HEK293 (cell line): ENCODE data around the gene NCK2.

ENCODE experiments used
- CTCF ChIA-PET: fragments of 350-600 bp; formaldehyde crosslinking; extraction: SDS; loops from one replicate; lab custom pipeline; 2021; ENCODE audit warnings: antibody characterized with exemption; lab: Yijun Ruan, JAX
- POLR2A ChIA-PET: fragments of 300-600 bp; formaldehyde crosslinking; extraction: SDS; loops from one replicate; lab custom pipeline; 2020; ENCODE audit warnings: antibody characterized with exemption, inconsistent platforms; lab: Yijun Ruan, JAX
- H3K27ac ChIP-seq: fragments of 200-500 bp; sonication (Bioruptor generic); 2 replicates; pipeline ENCODE4 v1.5.1; 2014; ENCODE audit warnings: low read depth, low read length, control low read depth, inconsistent platforms; ENCODE audit errors: extremely low read depth
- H3K36me3 ChIP-seq, 2 experiments: fragments of 200-500 bp in 1 of 2; sonication (Bioruptor generic) in 1 of 2; 1 replicate in 1 of 2; 2 replicates in 1 of 2; pipeline ENCODE4 v1.5.1; 2014 to 2017; ENCODE audit warnings: inconsistent platforms in 2 of 2, low read length in 2 of 2; ENCODE audit not compliant: control insufficient read depth in 2 of 2, insufficient read depth in 1 of 2
- H3K4me1 ChIP-seq: fragments of 200-500 bp; sonication (Bioruptor generic); 2 replicates; pipeline ENCODE4 v1.5.1; 2014; ENCODE audit warnings: mild to moderate bottlenecking, low read length, inconsistent platforms; ENCODE audit not compliant: control insufficient read depth, insufficient read depth
- H3K4me3 ChIP-seq: 2 replicates; pipeline ENCODE4 v1.5.1; 2011; ENCODE audit warnings: low read depth, mild to moderate bottlenecking, control low read depth, low read length, moderate library complexity
- H3K9me3 ChIP-seq: fragments of 200-500 bp; sonication (Bioruptor generic); 2 replicates; pipeline ENCODE4 v1.5.1; 2014; ENCODE audit warnings: low read depth, low read length, inconsistent platforms; ENCODE audit not compliant: control insufficient read depth, insufficient read depth
- GFI1B ChIP-seq: fragments of 450-650 bp; formaldehyde crosslinking; IDR thresholded peaks from 2 replicates; pipeline ENCODE4 v1.5.1; 2016; ENCODE audit warnings: missing biosample characterization, missing genetic modification characterization
- HOXC10 ChIP-seq: sonication (generic); formaldehyde crosslinking; IDR thresholded peaks from 2 replicates; pipeline ENCODE4 v1.8.1; 2023; ENCODE audit warnings: mild to moderate bottlenecking, missing genetic modification reagents
- HOXD13 ChIP-seq: sonication (generic); formaldehyde crosslinking; IDR thresholded peaks from 2 replicates; pipeline ENCODE4 v1.8.0; 2022; ENCODE audit warnings: missing genetic modification reagents, borderline replicate concordance
- KLF17 ChIP-seq: fragments of 450-650 bp; formaldehyde crosslinking; IDR thresholded peaks from 2 replicates; pipeline ENCODE4 v1.5.1; 2016; ENCODE audit warnings: missing biosample characterization, missing genetic modification characterization
- PRDM1 ChIP-seq: fragments of 450-650 bp; formaldehyde crosslinking; IDR thresholded peaks from 2 replicates; pipeline ENCODE4; 2016; ENCODE audit warnings: missing biosample characterization, missing genetic modification characterization
- RBAK ChIP-seq: fragments of 450-650 bp; formaldehyde crosslinking; IDR thresholded peaks from 2 replicates; pipeline ENCODE4 v1.5.1; 2016; ENCODE audit warnings: missing biosample characterization, missing genetic modification characterization
- WT1 ChIP-seq: fragments of 450-650 bp; formaldehyde crosslinking; IDR thresholded peaks from 2 replicates; pipeline ENCODE4 v1.5.1; 2016; ENCODE audit warnings: missing biosample characterization, missing genetic modification characterization
- ZNF114 ChIP-seq: fragments of 450-650 bp; formaldehyde crosslinking; IDR thresholded peaks from 2 replicates; pipeline ENCODE4 v1.5.0; 2017; ENCODE audit warnings: missing biosample characterization, missing genetic modification characterization
- ZNF148 ChIP-seq: fragments of 450-650 bp; formaldehyde crosslinking; IDR thresholded peaks from 2 replicates; pipeline ENCODE4 v1.5.0; 2017; ENCODE audit warnings: missing biosample characterization, missing genetic modification characterization, borderline replicate concordance
- ZNF223 ChIP-seq: fragments of 450-650 bp; formaldehyde crosslinking; IDR thresholded peaks from 2 replicates; pipeline ENCODE4 v1.5.1; 2016; ENCODE audit warnings: missing biosample characterization, missing genetic modification characterization
- ZNF354C ChIP-seq: fragments of 450-650 bp; formaldehyde crosslinking; IDR thresholded peaks from 2 replicates; pipeline ENCODE4 v1.5.1; 2016; ENCODE audit warnings: missing biosample characterization, missing genetic modification characterization, low read depth, borderline replicate concordance
- ZNF416 ChIP-seq: fragments of 450-650 bp; formaldehyde crosslinking; IDR thresholded peaks from 2 replicates; pipeline ENCODE4 v1.5.1; 2016; ENCODE audit warnings: missing biosample characterization, missing genetic modification characterization
- ZNF623 ChIP-seq: fragments of 450-650 bp; formaldehyde crosslinking; IDR thresholded peaks from 2 replicates; pipeline ENCODE4 v1.5.1; 2016; ENCODE audit warnings: missing biosample characterization, missing genetic modification characterization
- ZNF629 ChIP-seq: fragments of 450-650 bp; formaldehyde crosslinking; IDR thresholded peaks from 2 replicates; pipeline ENCODE4 v1.5.1; 2017; ENCODE audit warnings: missing biosample characterization, missing genetic modification characterization
- ZNF76 ChIP-seq: fragments of 450-650 bp; formaldehyde crosslinking; IDR thresholded peaks from 2 replicates; pipeline ENCODE4; 2016; ENCODE audit warnings: low read depth, missing biosample characterization, missing genetic modification characterization, borderline replicate concordance
- ZNF837 ChIP-seq: fragments of 450-650 bp; formaldehyde crosslinking; IDR thresholded peaks from 2 replicates; pipeline ENCODE4 v1.5.1; 2016; ENCODE audit warnings: missing biosample characterization, missing genetic modification characterization
- ZSCAN30 ChIP-seq: fragments of 450-650 bp; IDR thresholded peaks from 2 replicates; pipeline ENCODE4 v1.5.1; 2018; ENCODE audit warnings: missing biosample characterization, mild to moderate bottlenecking, missing genetic modification characterization, moderate library complexity
- TF ChIP-seq, protein P1 (sequence below): fragments of 450-650 bp; formaldehyde crosslinking; IDR thresholded peaks from 2 replicates; pipeline ENCODE4 v1.5.1; 2017; ENCODE audit warnings: missing biosample characterization, missing genetic modification characterization
- TF ChIP-seq, protein P2 (sequence below): fragments of 450-650 bp; formaldehyde crosslinking; IDR thresholded peaks from 2 replicates; pipeline ENCODE4 v1.5.1; 2017; ENCODE audit warnings: missing biosample characterization, missing genetic modification characterization
- TF ChIP-seq, protein P3 (sequence below): fragments of 450-650 bp; formaldehyde crosslinking; IDR thresholded peaks from 2 replicates; pipeline ENCODE4 v1.5.1; 2016; ENCODE audit warnings: missing biosample characterization, missing genetic modification characterization

The NCK2 gene

DNA sequence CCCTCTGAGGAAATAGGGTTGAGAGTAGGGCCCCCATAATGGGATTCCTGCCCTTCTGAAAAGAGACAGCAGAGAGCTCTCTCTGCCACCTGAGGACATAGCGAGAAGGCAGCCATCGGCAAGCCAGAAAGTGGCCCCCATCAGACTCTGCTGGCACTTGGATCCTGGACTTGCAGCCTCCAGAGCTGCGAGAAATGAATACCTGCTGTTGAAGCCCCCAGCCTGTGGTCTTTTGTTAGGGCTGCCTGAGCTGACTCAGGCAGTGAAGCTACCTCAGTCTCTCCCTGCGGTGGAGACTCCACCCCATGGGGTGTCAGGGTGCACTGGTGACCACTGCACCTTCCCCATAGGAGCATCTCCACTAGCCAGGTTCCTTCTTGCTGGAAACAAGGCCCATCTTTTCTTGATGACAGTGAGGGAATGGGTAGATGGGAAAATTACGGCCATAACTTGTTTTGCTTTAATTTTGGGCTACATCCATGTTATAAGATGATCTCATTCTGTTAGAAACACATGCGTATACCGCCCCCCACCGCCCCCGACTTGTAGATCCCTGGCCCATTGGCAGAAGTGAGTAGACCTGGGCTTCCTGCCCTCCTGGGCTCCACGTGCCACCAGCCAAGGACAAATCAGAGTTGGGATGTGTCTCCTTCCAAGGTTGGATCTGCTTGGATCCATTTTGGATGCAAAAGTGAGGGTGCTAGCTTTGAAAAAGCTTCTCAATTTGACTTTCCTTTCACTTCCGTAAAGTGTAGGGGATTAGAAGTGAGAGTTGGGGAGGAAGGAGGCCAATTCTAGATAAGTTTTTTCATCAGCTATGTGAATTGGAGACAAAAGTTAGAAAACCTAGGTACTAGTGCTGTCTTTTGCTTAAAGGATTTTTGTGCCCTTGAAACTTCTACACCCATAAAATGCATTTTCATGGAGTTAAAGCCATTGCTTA is 42.9 kb downstream of the NCK2 start:
- ChIA-PET CTCF (interaction anchor here (0.6 to 1.0 kb wide), 3 partner anchors 167 to 234 kb away, joined by 3 to 4 read pairs (median 4); no protein-coding TSS in a partner anchor), POLR2A (no interaction called here)
- H3K27ac ChIP-seq, result no peak overlapping the region
- H3K36me3 ChIP-seq, result no peaks in the 10 kb centered on the region
- no peak overlapping the region for H3K4me3 ChIP-seq
- peaks cover 10% of the 10 kb centered on the region for H3K4me1 ChIP-seq
- TF ChIP-seq GFI1B (no peak), ZSCAN30 (tag by site-specific recombination) (no peak), ZNF354C (tag by site-specific recombination) (no peak), WT1 (tag by site-specific recombination) (no peak), HOXD13 (no peak), ZNF837 (tag by site-specific recombination) (no peak), PRDM1 (tag by site-specific recombination) (no peak), ZNF623 (tag by site-specific recombination) (no peak), ZNF76 (tag by site-specific recombination) (no peak), HOXC10 (no peak), RBAK (tag by site-specific recombination) (no peak), ZNF629 (no peak), ZNF114 (tag by site-specific recombination) (no peak), KLF17 (tag by site-specific recombination) (no peak)
- TF ChIP-seq, protein P1, sequence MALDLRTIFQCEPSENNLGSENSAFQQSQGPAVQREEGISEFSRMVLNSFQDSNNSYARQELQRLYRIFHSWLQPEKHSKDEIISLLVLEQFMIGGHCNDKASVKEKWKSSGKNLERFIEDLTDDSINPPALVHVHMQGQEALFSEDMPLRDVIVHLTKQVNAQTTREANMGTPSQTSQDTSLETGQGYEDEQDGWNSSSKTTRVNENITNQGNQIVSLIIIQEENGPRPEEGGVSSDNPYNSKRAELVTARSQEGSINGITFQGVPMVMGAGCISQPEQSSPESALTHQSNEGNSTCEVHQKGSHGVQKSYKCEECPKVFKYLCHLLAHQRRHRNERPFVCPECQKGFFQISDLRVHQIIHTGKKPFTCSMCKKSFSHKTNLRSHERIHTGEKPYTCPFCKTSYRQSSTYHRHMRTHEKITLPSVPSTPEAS, result no peak
- TF ChIP-seq, protein P2, sequence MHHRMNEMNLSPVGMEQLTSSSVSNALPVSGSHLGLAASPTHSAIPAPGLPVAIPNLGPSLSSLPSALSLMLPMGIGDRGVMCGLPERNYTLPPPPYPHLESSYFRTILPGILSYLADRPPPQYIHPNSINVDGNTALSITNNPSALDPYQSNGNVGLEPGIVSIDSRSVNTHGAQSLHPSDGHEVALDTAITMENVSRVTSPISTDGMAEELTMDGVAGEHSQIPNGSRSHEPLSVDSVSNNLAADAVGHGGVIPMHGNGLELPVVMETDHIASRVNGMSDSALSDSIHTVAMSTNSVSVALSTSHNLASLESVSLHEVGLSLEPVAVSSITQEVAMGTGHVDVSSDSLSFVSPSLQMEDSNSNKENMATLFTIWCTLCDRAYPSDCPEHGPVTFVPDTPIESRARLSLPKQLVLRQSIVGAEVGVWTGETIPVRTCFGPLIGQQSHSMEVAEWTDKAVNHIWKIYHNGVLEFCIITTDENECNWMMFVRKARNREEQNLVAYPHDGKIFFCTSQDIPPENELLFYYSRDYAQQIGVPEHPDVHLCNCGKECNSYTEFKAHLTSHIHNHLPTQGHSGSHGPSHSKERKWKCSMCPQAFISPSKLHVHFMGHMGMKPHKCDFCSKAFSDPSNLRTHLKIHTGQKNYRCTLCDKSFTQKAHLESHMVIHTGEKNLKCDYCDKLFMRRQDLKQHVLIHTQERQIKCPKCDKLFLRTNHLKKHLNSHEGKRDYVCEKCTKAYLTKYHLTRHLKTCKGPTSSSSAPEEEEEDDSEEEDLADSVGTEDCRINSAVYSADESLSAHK (tag by site-specific recombination), result no peak
- TF ChIP-seq, all 188 proteins: peak for 0
- no peaks in the 10 kb centered on the region for H3K9me3 ChIP-seq

- CTCF ChIA-PET, result interaction anchor here (0.7 to 1.0 kb wide), 4 partner anchors 122 to 205 kb away, joined by 3 to 4 read pairs (median 3); no protein-coding TSS in a partner anchor
Measured at GRCh38 chr2:105788670-105789290, 44.1 kb downstream of the NCK2 start.

More at GRCh38 chr2:105788670-105789290, 44.1 kb downstream of the NCK2 start:
- H3K27ac ChIP-seq, result no peak overlapping the region
- peaks cover 10% of the 10 kb centered on the region for H3K4me1 ChIP-seq
- TF ChIP-seq ZNF416 (no peak), ZNF223 (no peak), ZNF148 (tag by site-specific recombination) (no peak)
- TF ChIP-seq, protein P3, sequence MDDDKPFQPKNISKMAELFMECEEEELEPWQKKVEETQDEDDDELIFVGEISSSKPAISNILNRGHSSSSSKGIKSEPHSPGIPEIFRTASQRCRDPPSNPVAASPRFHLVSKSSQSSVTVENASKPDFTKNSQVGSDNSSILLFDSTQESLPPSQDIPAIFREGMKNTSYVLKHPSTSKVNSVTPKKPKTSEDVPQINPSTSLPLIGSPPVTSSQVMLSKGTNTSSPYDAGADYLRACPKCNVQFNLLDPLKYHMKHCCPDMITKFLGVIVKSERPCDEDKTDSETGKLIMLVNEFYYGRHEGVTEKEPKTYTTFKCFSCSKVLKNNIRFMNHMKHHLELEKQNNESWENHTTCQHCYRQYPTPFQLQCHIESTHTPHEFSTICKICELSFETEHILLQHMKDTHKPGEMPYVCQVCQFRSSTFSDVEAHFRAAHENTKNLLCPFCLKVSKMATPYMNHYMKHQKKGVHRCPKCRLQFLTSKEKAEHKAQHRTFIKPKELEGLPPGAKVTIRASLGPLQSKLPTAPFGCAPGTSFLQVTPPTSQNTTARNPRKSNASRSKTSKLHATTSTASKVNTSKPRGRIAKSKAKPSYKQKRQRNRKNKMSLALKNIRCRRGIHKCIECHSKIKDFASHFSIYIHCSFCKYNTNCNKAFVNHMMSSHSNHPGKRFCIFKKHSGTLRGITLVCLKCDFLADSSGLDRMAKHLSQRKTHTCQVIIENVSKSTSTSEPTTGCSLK (tag by site-specific recombination), result no peak
- H3K9me3 ChIP-seq, result no peaks in the 10 kb centered on the region
- POLR2A ChIA-PET, result no interaction called here
- no peaks in the 10 kb centered on the region for H3K36me3 ChIP-seq
- no peak overlapping the region for H3K4me3 ChIP-seq
